ENCODE data around the gene NPY1R.

Gene NPY1R

DNA sequence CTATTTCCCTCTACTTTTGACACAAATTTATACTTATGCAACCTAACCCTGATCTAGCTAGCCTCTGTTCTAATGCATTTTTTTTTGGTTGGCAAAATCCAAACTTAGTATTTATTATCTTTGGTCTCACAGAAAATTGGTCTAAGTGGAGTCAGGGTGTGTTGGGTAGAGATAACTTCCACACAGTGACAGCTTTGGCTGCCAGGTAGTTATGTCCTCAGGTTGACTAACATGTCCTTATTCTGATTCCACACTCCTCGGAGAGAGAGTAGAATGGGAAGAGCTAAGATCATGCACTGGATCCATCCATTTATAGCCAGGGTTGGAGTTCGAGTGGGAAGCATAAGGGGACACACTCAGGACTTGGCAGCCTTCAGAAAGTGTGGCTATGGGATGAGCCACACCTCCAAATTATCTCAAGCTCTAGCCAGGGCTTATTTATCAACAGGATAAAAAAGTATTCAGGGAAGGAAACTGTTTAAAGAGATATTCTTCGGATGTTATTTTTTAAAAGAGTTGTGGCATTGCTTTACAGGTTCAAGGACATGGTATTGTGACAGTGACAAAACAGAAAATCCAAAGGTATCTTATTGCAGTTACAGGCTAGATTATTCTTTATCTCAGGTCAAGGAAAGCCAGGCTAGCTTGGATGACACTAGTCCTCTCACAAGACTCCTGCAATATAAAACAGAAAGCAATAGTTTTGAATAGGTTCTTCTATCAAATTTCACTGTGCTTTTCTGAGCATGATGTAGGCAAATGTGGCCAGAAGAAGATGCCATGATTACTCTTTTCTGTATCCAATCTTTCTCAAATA is 51.5 kb downstream of the NPY1R start:
- in situ Hi-C loops (cut with MboI; ENCODE audit: low sequenced_read_pairs): no loop called here

- in situ Hi-C loops (cut with MboI; ENCODE audit: low sequenced_read_pairs): no loop called here
Observed at GRCh38 chr4:163279713-163280112, 52.7 kb downstream of the NPY1R start.

GRCh38 chr4:163274861-163275260 is 57.5 kb downstream of the NPY1R start:
- in situ Hi-C loops (cut with MboI; ENCODE audit: low sequenced_read_pairs): no loop called here
